ENCODE results near the gene ADD2.

The ADD2 gene

GRCh38 chr2:70688427-70688826, 79.6 kb downstream of the ADD2 start:
- no peaks in the 10 kb centered on the region for H3K36me3 ChIP-seq (ENCODE audit: insufficient read depth, low read length)
- no peak for DNase-seq (ENCODE audit: low read depth, low spot score)
- TF ChIP-seq FOXP2 (optimal IDR thresholded peaks at IDR 0.05; ENCODE audit: control extremely low read depth, extremely low read length, insufficient read depth) (no peak), POLR2AphosphoS5 (IDR thresholded peaks at IDR 0.05; ENCODE audit: borderline replicate concordance, low read depth, low read length) (no peak), EZH2 (IDR thresholded peaks at IDR 0.05) (no peak)

GRCh38 chr2:70687461-70687795, 80.6 kb downstream of the ADD2 start:
- H3K27ac ChIP-seq: no peak overlapping the region
- no peak for DNase-seq (ENCODE audit: low read depth, low spot score)
- no peaks in the 10 kb centered on the region for H3K36me3 ChIP-seq (ENCODE audit: insufficient read depth, low read length)
- no peak overlapping the region for H3K4me3 ChIP-seq
- no peaks in the 10 kb centered on the region for H3K9me3 ChIP-seq (ENCODE audit: low read depth, low read length)
- H3K9ac ChIP-seq (ENCODE audit: insufficient read length): no peak overlapping the region
- no peak for TF ChIP-seq EZH2 (IDR thresholded peaks at IDR 0.05)
- no peak for TF ChIP-seq FOXP2 (optimal IDR thresholded peaks at IDR 0.05; ENCODE audit: control extremely low read depth, extremely low read length, insufficient read depth)
- TF ChIP-seq POLR2AphosphoS5 (IDR thresholded peaks at IDR 0.05; ENCODE audit: borderline replicate concordance, low read depth, low read length): no peak

More at GRCh38 chr2:70688427-70688826, 79.6 kb downstream of the ADD2 start:
- H3K9me3 ChIP-seq (ENCODE audit: low read depth, low read length): no peaks in the 10 kb centered on the region
- no peak overlapping the region for H3K4me3 ChIP-seq
- no peak overlapping the region for H3K9ac ChIP-seq (ENCODE audit: insufficient read length)
- no peak overlapping the region for H3K27ac ChIP-seq

- TF ChIP-seq POLR2AphosphoS5 (IDR thresholded peaks at IDR 0.05; ENCODE audit: borderline replicate concordance, low read depth, low read length) (no peak), EZH2 (IDR thresholded peaks at IDR 0.05) (no peak), FOXP2 (optimal IDR thresholded peaks at IDR 0.05; ENCODE audit: control extremely low read depth, extremely low read length, insufficient read depth) (no peak)
- Histone ChIP-seq H3K4me3 (no peak overlapping the region), H3K9me3 (ENCODE audit: low read depth, low read length) (no peaks in the 10 kb centered on the region), H3K27ac (no peak overlapping the region), H3K9ac (ENCODE audit: insufficient read length) (no peak overlapping the region), H3K36me3 (ENCODE audit: insufficient read depth, low read length) (no peaks in the 10 kb centered on the region)
- no peak for DNase-seq (ENCODE audit: low read depth, low spot score)
Measured at GRCh38 chr2:70686577-70687460, 81.2 kb downstream of the ADD2 start.

GRCh38 chr2:70685771-70686171, 82.2 kb downstream of the ADD2 start:
- TF ChIP-seq FOXP2 (optimal IDR thresholded peaks at IDR 0.05; ENCODE audit: control extremely low read depth, extremely low read length, insufficient read depth): no peak
- no peak for TF ChIP-seq EZH2 (IDR thresholded peaks at IDR 0.05)
- TF ChIP-seq POLR2AphosphoS5 (IDR thresholded peaks at IDR 0.05; ENCODE audit: borderline replicate concordance, low read depth, low read length): no peak
- Histone ChIP-seq H3K4me3 (no peak overlapping the region), H3K27ac (no peak overlapping the region), H3K36me3 (ENCODE audit: insufficient read depth, low read length) (no peaks in the 10 kb centered on the region), H3K9me3 (ENCODE audit: low read depth, low read length) (no peaks in the 10 kb centered on the region), H3K9ac (ENCODE audit: insufficient read length) (no peak overlapping the region)
- DNase-seq (ENCODE audit: low read depth, low spot score): no peak

- no peak for DNase-seq (ENCODE audit: low read depth, low spot score)
- H3K9me3 ChIP-seq (ENCODE audit: low read depth, low read length): no peaks in the 10 kb centered on the region
- H3K9ac ChIP-seq (ENCODE audit: insufficient read length): no peak overlapping the region
- H3K36me3 ChIP-seq (ENCODE audit: insufficient read depth, low read length): no peaks in the 10 kb centered on the region
- H3K4me3 ChIP-seq: no peak overlapping the region
- no peak overlapping the region for H3K27ac ChIP-seq
- TF ChIP-seq EZH2 (IDR thresholded peaks at IDR 0.05) (no peak), POLR2AphosphoS5 (IDR thresholded peaks at IDR 0.05; ENCODE audit: borderline replicate concordance, low read depth, low read length) (no peak), FOXP2 (optimal IDR thresholded peaks at IDR 0.05; ENCODE audit: control extremely low read depth, extremely low read length, insufficient read depth) (no peak)
Measured at GRCh38 chr2:70684846-70685622, 83.0 kb downstream of the ADD2 start.

GRCh38 chr2:70683455-70683854, 84.5 kb downstream of the ADD2 start:
- TF ChIP-seq FOXP2 (optimal IDR thresholded peaks at IDR 0.05; ENCODE audit: control extremely low read depth, extremely low read length, insufficient read depth) (no peak), POLR2AphosphoS5 (IDR thresholded peaks at IDR 0.05; ENCODE audit: borderline replicate concordance, low read depth, low read length) (no peak), EZH2 (IDR thresholded peaks at IDR 0.05) (no peak)
- no peaks in the 10 kb centered on the region for H3K9me3 ChIP-seq (ENCODE audit: low read depth, low read length)
- H3K36me3 ChIP-seq (ENCODE audit: insufficient read depth, low read length): no peaks in the 10 kb centered on the region
- H3K27ac ChIP-seq: no peak overlapping the region
- no peak overlapping the region for H3K4me3 ChIP-seq
- H3K9ac ChIP-seq (ENCODE audit: insufficient read length): no peak overlapping the region
- DNase-seq (ENCODE audit: low read depth, low spot score): no peak

- Histone ChIP-seq H3K9me3 (ENCODE audit: low read depth, low read length) (no peaks in the 10 kb centered on the region), H3K36me3 (ENCODE audit: insufficient read depth, low read length) (no peaks in the 10 kb centered on the region), H3K4me3 (no peak overlapping the region), H3K27ac (no peak overlapping the region), H3K9ac (ENCODE audit: insufficient read length) (no peak overlapping the region)
- TF ChIP-seq POLR2AphosphoS5 (IDR thresholded peaks at IDR 0.05; ENCODE audit: borderline replicate concordance, low read depth, low read length) (no peak), EZH2 (IDR thresholded peaks at IDR 0.05) (no peak), FOXP2 (optimal IDR thresholded peaks at IDR 0.05; ENCODE audit: control extremely low read depth, extremely low read length, insufficient read depth) (no peak)
- DNase-seq (ENCODE audit: low read depth, low spot score): no peak
Measured at GRCh38 chr2:70680735-70681134, 87.3 kb downstream of the ADD2 start.

- TF ChIP-seq POLR2AphosphoS5 (IDR thresholded peaks at IDR 0.05; ENCODE audit: borderline replicate concordance, low read depth, low read length): no peak
- no peak for TF ChIP-seq EZH2 (IDR thresholded peaks at IDR 0.05)
- TF ChIP-seq FOXP2 (optimal IDR thresholded peaks at IDR 0.05; ENCODE audit: control extremely low read depth, extremely low read length, insufficient read depth): no peak
- Histone ChIP-seq H3K9me3 (ENCODE audit: low read depth, low read length) (no peaks in the 10 kb centered on the region), H3K9ac (ENCODE audit: insufficient read length) (no peak overlapping the region), H3K36me3 (ENCODE audit: insufficient read depth, low read length) (no peaks in the 10 kb centered on the region), H3K4me3 (no peak overlapping the region), H3K27ac (no peak overlapping the region)
- DNase-seq (ENCODE audit: low read depth, low spot score): no peak
Measured at GRCh38 chr2:70679259-70679658, 88.7 kb downstream of the ADD2 start.
